Liver (tissue), 3 donors: ENCODE results near the gene PAX8.

Experiments used
- CTCF ChIP-seq: fragments of 150-350 bp; IDR thresholded peaks from 2 replicates; pipeline ENCODE4 v1.5.1; 2017; ENCODE audit warnings: improper control_type of control experiment, low read depth, low read length; ENCODE audit not compliant: missing input control
- JUND ChIP-seq, 2 donors: IDR thresholded peaks; 2 replicates each; pipeline ENCODE4 v1.6.1; 2016; ENCODE audit warnings: antibody characterized with exemption in 2 of 2
- SP1 ChIP-seq: IDR thresholded peaks from 2 replicates; pipeline ENCODE4 v1.6.1; 2018; ENCODE audit warnings: antibody characterized with exemption, mild to moderate bottlenecking
- donor health status: healthy.
- donor health status: healthy.

GRCh38 chr2:113169002-113169530 lies 109.7 kb downstream of the PAX8 start:
- TF ChIP-seq SP1 (no peak), CTCF (no peak), JUND (IDR thresholded peaks at IDR 0.05) (no peak)
